Thyroid gland (tissue), 4 donors: ENCODE measurements around the gene METTL4. TPM values are rescaled to one million over a fixed set of nuclear protein-coding genes. Genes with fewer than 3 reads are reported as not detected.
"Not testable (repeated sequence)": the region's sequence is repeated elsewhere in the genome, so short reads cannot be mapped to it uniquely, and the experiment has no call there.

Experiments
- DNase-seq, 2 donors: peaks; one replicate each; pipeline ENCODE4 v3.0.0-alpha.2; 2019
- H3K27ac ChIP-seq, 3 donors: fragments of 200-600 bp; sonication (generic); 1 replicate in 2 of 3; 2 replicates in 1 of 3; pipeline ENCODE4 v1.5.1; 2016 to 2019; ENCODE audit warnings: mild to moderate bottlenecking in 1 of 3, moderate library complexity in 1 of 3
- H3K27me3 ChIP-seq: fragments of 200-600 bp; sonication (generic); one replicate; pipeline ENCODE4 v1.5.1; 2019
- H3K36me3 ChIP-seq, 2 donors: fragments of 200-600 bp; sonication (generic); one replicate each; pipeline ENCODE4 v1.5.1; 2016 to 2019
- H3K4me1 ChIP-seq, 2 donors: fragments of 200-600 bp; sonication (generic); one replicate each; pipeline ENCODE4 v1.5.1; 2017 to 2019
- H3K4me3 ChIP-seq, 3 donors: fragments of 200-600 bp; sonication (generic); replicated peaks in 1 of 3; 1 replicate in 2 of 3; 2 replicates in 1 of 3; pipeline ENCODE4 v1.5.1; 2016; ENCODE audit warnings: mild to moderate bottlenecking in 1 of 3
- H3K9me3 ChIP-seq: fragments of 200-600 bp; sonication (generic); one replicate; pipeline ENCODE4 v1.5.1; 2017
- POLR2A ChIP-seq, 2 donors: fragments of 450-650 bp; IDR thresholded peaks; one replicate each; pipeline ENCODE4 v1.6.1; 2017; ENCODE audit warnings: antibody characterized with exemption in 2 of 2, mild to moderate bottlenecking in 2 of 2, moderate library complexity in 1 of 2
- WGBS, 2 donors: methylation state at CpG; one replicate each; pipeline ENCODE4 v1.1.5; 2017; 5-methylcytosine and 5-hydroxymethylcytosine counted together
- intact Hi-C: fragments of 100-400 bp; cut with DNase I; formaldehyde crosslinking; loops from one replicate; pipeline ENCODE4 v1.15.1; 2023
- total RNA-seq, 4 donors: library from RNA; depleted of rRNA; stranded (reverse); fragments of >200 nt; gene quantifications; one replicate each; pipeline ENCODE4 v1.2.3, GENCODE V29; 2016
- TF ChIP-seq, protein P1 (sequence below), 6 experiments: fragments of 200-600 bp in 3 of 6; fragments of 450-650 bp in 3 of 6; sonication (generic) in 3 of 6; IDR thresholded peaks; one replicate each; pipeline ENCODE4 v1.5.1; 2016 to 2019; ENCODE audit warnings: antibody characterized with exemption in 6 of 6, mild to moderate bottlenecking in 2 of 6, inconsistent platforms in 1 of 6, moderate library complexity in 1 of 6

Gene METTL4
- total RNA-seq, 4 donors from 2014 or later, result 9.9 to 21.8 (median 16.5) TPM

DNA sequence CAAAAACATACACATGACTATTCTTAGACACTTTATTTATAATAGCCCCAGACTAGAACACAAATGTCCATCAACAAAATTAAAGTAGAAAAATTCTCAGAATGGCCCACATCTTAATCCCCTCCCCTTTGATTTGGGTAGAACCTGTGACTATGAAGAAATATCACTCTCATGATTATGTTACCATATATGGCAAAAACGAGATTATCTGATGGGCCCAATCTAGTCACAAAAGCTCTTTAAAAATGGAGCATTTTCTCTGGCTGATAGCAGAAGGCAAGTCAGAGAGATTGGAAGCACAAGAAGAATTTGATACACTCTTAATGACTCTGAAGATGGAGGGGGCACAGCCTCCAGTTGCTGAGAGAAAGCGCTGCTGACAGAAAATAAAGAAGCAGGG, 39.6 kb downstream of the METTL4 start:
- H3K9me3 ChIP-seq, result no peaks in the 10 kb centered on the region
- H3K4me3 ChIP-seq, result no peak overlapping the region
- H3K27ac ChIP-seq, result no peak overlapping the region
- intact Hi-C loops, result no loop called here
- WGBS, 2 donors, result 92 to 96% methylated on average over 2 of the region's 2 CpGs
- no peaks in the 10 kb centered on the region for H3K27me3 ChIP-seq
- no peaks in the 10 kb centered on the region for H3K36me3 ChIP-seq
- no peaks in the 10 kb centered on the region for H3K4me1 ChIP-seq
- TF ChIP-seq, protein P1, sequence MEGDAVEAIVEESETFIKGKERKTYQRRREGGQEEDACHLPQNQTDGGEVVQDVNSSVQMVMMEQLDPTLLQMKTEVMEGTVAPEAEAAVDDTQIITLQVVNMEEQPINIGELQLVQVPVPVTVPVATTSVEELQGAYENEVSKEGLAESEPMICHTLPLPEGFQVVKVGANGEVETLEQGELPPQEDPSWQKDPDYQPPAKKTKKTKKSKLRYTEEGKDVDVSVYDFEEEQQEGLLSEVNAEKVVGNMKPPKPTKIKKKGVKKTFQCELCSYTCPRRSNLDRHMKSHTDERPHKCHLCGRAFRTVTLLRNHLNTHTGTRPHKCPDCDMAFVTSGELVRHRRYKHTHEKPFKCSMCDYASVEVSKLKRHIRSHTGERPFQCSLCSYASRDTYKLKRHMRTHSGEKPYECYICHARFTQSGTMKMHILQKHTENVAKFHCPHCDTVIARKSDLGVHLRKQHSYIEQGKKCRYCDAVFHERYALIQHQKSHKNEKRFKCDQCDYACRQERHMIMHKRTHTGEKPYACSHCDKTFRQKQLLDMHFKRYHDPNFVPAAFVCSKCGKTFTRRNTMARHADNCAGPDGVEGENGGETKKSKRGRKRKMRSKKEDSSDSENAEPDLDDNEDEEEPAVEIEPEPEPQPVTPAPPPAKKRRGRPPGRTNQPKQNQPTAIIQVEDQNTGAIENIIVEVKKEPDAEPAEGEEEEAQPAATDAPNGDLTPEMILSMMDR (IDR thresholded peaks at IDR 0.05), result no peak
- TF ChIP-seq POLR2A (IDR thresholded peaks at IDR 0.05), result no peak
- no peak for DNase-seq

DNA sequence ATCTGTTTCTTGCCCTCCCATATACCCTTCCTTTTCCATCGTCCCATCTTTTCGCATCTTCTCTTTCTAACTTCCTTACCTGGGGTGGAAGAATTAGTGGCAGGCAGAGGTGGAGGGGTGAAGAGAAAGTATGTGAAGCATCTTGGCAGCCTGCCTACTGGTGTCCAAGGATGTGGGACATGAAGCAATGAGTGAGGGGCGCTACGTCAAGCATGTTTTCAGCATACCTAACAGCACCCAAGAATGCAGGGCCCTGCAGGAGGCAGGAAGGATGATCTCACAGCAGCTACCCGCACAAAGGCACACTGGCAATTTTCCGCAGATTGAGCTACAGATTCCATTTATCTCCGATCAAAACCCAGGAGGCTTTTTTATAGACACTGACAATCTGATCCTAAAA, 42.2 kb downstream of the METTL4 start:
- no peak overlapping the region for H3K4me3 ChIP-seq
- DNase-seq, result no peak
- no peaks in the 10 kb centered on the region for H3K4me1 ChIP-seq
- intact Hi-C loops, result no loop called here
- H3K9me3 ChIP-seq, result no peaks in the 10 kb centered on the region
- H3K27ac ChIP-seq, result no peak overlapping the region
- no peaks in the 10 kb centered on the region for H3K36me3 ChIP-seq
- H3K27me3 ChIP-seq, result no peaks in the 10 kb centered on the region
- WGBS, 2 donors, result 84 to 88% methylated on average over 7 of the region's 7 CpGs
- TF ChIP-seq POLR2A (IDR thresholded peaks at IDR 0.05), result no peak
- TF ChIP-seq, protein P1 (IDR thresholded peaks at IDR 0.05), result no peak

DNA sequence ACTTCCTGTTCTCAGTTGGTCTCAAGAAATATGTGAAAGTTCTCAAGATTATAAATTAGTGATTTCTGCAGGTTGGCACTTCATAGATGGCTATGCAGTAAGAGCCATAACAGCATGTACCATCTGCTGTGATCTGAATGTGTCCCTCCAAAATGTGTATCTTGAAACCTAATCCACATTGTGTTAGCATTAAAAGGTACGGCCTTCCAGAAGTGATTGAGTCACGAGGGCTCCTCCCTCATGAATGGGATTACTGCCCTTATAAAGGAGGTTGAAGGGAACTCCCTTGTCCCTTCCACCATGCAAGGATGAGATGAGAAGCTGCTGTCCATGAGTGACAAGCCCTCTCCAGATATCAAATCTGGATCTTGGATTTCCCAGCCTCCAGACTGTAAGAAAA, 45.0 kb downstream of the METTL4 start:
- Histone ChIP-seq H3K36me3 (no peaks in the 10 kb centered on the region), H3K27ac (no peak overlapping the region), H3K27me3 (no peaks in the 10 kb centered on the region), H3K4me3 (no peak overlapping the region), H3K4me1 (no peaks in the 10 kb centered on the region), H3K9me3 (no peaks in the 10 kb centered on the region)
- TF ChIP-seq, protein P1 (IDR thresholded peaks at IDR 0.05), result no peak
- no peak for TF ChIP-seq POLR2A (IDR thresholded peaks at IDR 0.05)
- WGBS, 2 donors, result 68 to 93% methylated on average over 2 of the region's 2 CpGs
- DNase-seq, result no peak
- intact Hi-C loops, result no loop called here

DNA sequence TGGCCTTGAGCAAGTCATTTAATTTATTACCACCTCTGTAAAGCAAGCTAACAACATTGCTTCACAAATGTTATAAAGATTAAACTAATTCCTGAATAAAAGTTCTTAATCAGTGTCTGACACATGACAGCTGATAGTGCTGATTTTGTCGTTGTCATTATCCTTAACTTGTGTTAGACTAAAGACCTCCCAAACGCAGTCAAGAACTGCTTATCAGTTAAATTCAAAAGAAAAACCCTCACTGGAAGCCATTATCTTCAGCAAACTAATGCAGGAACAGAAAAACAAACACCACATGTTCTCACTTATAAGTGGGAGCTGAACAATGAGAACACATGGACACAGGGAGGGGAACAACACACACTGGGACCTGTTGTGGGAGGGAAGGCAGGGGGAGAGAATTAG, 46.5 kb downstream of the METTL4 start:
- H3K27ac ChIP-seq, H3K9me3 ChIP-seq, DNase-seq, H3K36me3 ChIP-seq, H3K27me3 ChIP-seq, H3K4me1 ChIP-seq, H3K4me3 ChIP-seq, intact Hi-C loops: not testable (repeated sequence)
- 17 to 22% methylated on average over 2 of the region's 2 CpGs for whole genome bisulfite sequencing, 2 donors

DNA sequence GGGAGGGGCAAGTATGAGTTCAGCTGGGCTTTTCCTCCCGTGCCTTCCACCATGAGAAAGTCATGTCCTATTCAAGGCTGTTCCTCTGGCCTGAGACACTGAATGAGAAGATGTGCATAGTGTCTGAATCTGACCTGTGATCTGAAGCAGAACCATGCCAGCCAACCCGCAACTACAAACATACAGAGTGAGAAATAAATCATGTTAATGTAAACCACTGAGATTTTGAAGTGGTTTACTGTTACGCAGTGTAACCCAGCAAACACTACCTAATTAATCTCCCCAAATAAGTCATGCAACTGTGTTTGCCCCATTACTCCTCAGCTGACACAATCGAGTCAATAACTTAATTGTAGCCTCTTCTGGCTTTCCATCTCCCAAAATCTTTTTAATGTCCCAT, 49.2 kb downstream of the METTL4 start:
- intact Hi-C loops, result no loop called here
- no peak for TF ChIP-seq POLR2A (IDR thresholded peaks at IDR 0.05)
- TF ChIP-seq, protein P1 (IDR thresholded peaks at IDR 0.05), result no peak
- H3K4me3 ChIP-seq, result no peak overlapping the region
- no peak overlapping the region for H3K27ac ChIP-seq
- no peaks in the 10 kb centered on the region for H3K36me3 ChIP-seq
- no peaks in the 10 kb centered on the region for H3K4me1 ChIP-seq
- WGBS, 2 donors, result 90 to 96% methylated on average over 4 of the region's 4 CpGs
- H3K27me3 ChIP-seq, result no peaks in the 10 kb centered on the region
- DNase-seq, result no peak
- no peaks in the 10 kb centered on the region for H3K9me3 ChIP-seq

DNA sequence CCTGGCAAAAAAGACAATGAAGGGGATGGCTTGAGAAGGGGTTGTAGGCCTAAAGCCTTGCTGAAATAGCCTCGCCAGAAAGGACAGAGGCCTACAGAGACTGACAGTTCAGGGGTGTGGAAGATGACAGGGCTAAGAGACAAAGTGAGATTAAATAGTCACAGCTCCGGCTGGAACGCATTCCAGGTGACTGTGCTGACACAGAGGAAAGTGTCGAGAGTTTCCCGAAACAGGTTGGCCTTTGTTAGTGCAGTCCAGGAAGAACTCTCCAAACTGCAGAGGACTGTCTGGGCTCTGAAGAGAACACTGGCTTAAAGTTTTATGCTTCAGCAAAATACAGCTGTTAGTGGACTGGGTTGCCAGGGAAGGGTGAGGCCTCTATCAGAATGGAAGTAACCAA, 52.8 kb downstream of the METTL4 start:
- Histone ChIP-seq H3K36me3 (no peaks in the 10 kb centered on the region), H3K4me3 (no peak overlapping the region), H3K27me3 (no peaks in the 10 kb centered on the region), H3K9me3 (no peaks in the 10 kb centered on the region), H3K4me1 (peaks cover 0 to 3% of the 10 kb centered on the region in 2 donors), H3K27ac (no peak overlapping the region)
- 74 to 77% methylated on average over 5 of the region's 5 CpGs for WGBS, 2 donors
- intact Hi-C loops, result no loop called here
- TF ChIP-seq POLR2A (IDR thresholded peaks at IDR 0.05), result no peak
- TF ChIP-seq, protein P1 (IDR thresholded peaks at IDR 0.05), result no peak
- DNase-seq, result no peak
